ENCODE data around the gene APIP.

Gene APIP

GRCh38 chr11:34887260-34887659 lies 28.9 kb downstream of the APIP start:
- Mint-ChIP-seq H3K27ac (no peak overlapping the region), H3K27me3 (no peaks in the 10 kb centered on the region), H3K4me3 (no peak overlapping the region), H3K36me3 (peaks cover 10 to 18% of the 10 kb centered on the region in 2 donors), H3K9me3 (no peaks in the 10 kb centered on the region), H3K4me1 (no peaks in the 10 kb centered on the region)
- ATAC-seq (replicated peaks) (no peak), DNase-seq (no peak)

GRCh38 chr11:34886609-34887008 lies 29.6 kb downstream of the APIP start:
- no peaks in the 10 kb centered on the region for H3K27me3 Mint-ChIP-seq
- peaks cover 12 to 23% of the 10 kb centered on the region in 2 donors for H3K36me3 Mint-ChIP-seq
- H3K4me1 Mint-ChIP-seq, result no peaks in the 10 kb centered on the region
- DNase-seq (no peak), ATAC-seq (replicated peaks) (no peak)
- H3K4me3 Mint-ChIP-seq, result no peak overlapping the region
- H3K9me3 Mint-ChIP-seq, result no peaks in the 10 kb centered on the region
- no peak overlapping the region for H3K27ac Mint-ChIP-seq

GRCh38 chr11:34881900-34882299 lies 34.3 kb downstream of the APIP start:
- DNase-seq (no peak), ATAC-seq (replicated peaks) (no peak)
- peaks cover 13 to 23% of the 10 kb centered on the region in 2 donors for H3K36me3 Mint-ChIP-seq
- no peaks in the 10 kb centered on the region for H3K27me3 Mint-ChIP-seq
- no peak overlapping the region for H3K4me3 Mint-ChIP-seq
- H3K9me3 Mint-ChIP-seq, result no peaks in the 10 kb centered on the region
- H3K27ac Mint-ChIP-seq, result no peak overlapping the region
- no peaks in the 10 kb centered on the region for H3K4me1 Mint-ChIP-seq

GRCh38 chr11:34877375-34877975 lies 38.7 kb downstream of the APIP start:
- Mint-ChIP-seq H3K9me3 (peaks cover 0 to 3% of the 10 kb centered on the region in 2 donors), H3K4me1 (peaks cover 0 to under 1% of the 10 kb centered on the region in 2 donors), H3K27ac (no peak overlapping the region), H3K27me3 (no peaks in the 10 kb centered on the region), H3K4me3 (no peak overlapping the region), H3K36me3 (peaks cover 19 to 26% of the 10 kb centered on the region in 2 donors)
- ATAC-seq (replicated peaks), result no peak
- DNase-seq, result no peak

GRCh38 chr11:34874202-34874601 lies 42.0 kb downstream of the APIP start:
- Mint-ChIP-seq H3K9me3 (peaks cover 0 to 3% of the 10 kb centered on the region in 2 donors), H3K36me3 (peaks cover 13 to 17% of the 10 kb centered on the region in 2 donors), H3K4me1 (peaks cover 0 to 3% of the 10 kb centered on the region in 2 donors), H3K27me3 (no peaks in the 10 kb centered on the region), H3K27ac (no peak overlapping the region), H3K4me3 (no peak overlapping the region)
- no peak for ATAC-seq (replicated peaks)
- DNase-seq, result no peak

- DNase-seq, result no peak
- Mint-ChIP-seq H3K9me3 (peaks cover 0 to 3% of the 10 kb centered on the region in 2 donors), H3K4me1 (peaks cover 0 to 3% of the 10 kb centered on the region in 2 donors), H3K4me3 (no peak overlapping the region), H3K27ac (no peak overlapping the region), H3K27me3 (no peaks in the 10 kb centered on the region), H3K36me3 (peaks cover 12 to 15% of the 10 kb centered on the region in 2 donors)
- no peak for ATAC-seq (replicated peaks)
These were observed 45.5 kb downstream of the APIP start for GRCh38 chr11:34870548-34871196.

GRCh38 chr11:34869425-34869824 lies 46.8 kb downstream of the APIP start:
- Mint-ChIP-seq H3K27ac (no peak overlapping the region), H3K4me1 (peaks cover 3 to 5% of the 10 kb centered on the region in 2 donors), H3K36me3 (peaks cover 3 to 4% of the 10 kb centered on the region in 2 donors), H3K4me3 (no peak overlapping the region), H3K9me3 (no peaks in the 10 kb centered on the region), H3K27me3 (no peaks in the 10 kb centered on the region)
- ATAC-seq (replicated peaks) (no peak), DNase-seq (no peak)

- no peak for DNase-seq
These were observed 49.8 kb downstream of the APIP start for GRCh38 chr11:34866375-34866774.

GRCh38 chr11:34865261-34865660 lies 50.9 kb downstream of the APIP start:
- no peaks in the 10 kb centered on the region for H3K27me3 Mint-ChIP-seq
- no peaks in the 10 kb centered on the region for H3K36me3 Mint-ChIP-seq
- no peak overlapping the region for H3K27ac Mint-ChIP-seq
- no peak for ATAC-seq (replicated peaks)
- H3K9me3 Mint-ChIP-seq, result no peaks in the 10 kb centered on the region
- no peak overlapping the region for H3K4me3 Mint-ChIP-seq
- DNase-seq, result no peak
- H3K4me1 Mint-ChIP-seq, result peaks cover 5 to 6% of the 10 kb centered on the region in 2 donors

More at GRCh38 chr11:34866375-34866774, 49.8 kb downstream of the APIP start:
- no peak for ATAC-seq (replicated peaks)
- H3K4me1 Mint-ChIP-seq, result peaks cover 5 to 6% of the 10 kb centered on the region in 2 donors
- H3K27me3 Mint-ChIP-seq, result no peaks in the 10 kb centered on the region
- H3K9me3 Mint-ChIP-seq, result no peaks in the 10 kb centered on the region
- H3K4me3 Mint-ChIP-seq, result no peak overlapping the region
- H3K27ac Mint-ChIP-seq, result no peak overlapping the region
- no peaks in the 10 kb centered on the region for H3K36me3 Mint-ChIP-seq

- no peaks in the 10 kb centered on the region for H3K27me3 Mint-ChIP-seq
- no peaks in the 10 kb centered on the region for H3K36me3 Mint-ChIP-seq
- H3K4me1 Mint-ChIP-seq, result peaks cover 5 to 6% of the 10 kb centered on the region in 2 donors
- ATAC-seq (replicated peaks) (no peak), DNase-seq (no peak)
- H3K9me3 Mint-ChIP-seq, result no peaks in the 10 kb centered on the region
- H3K4me3 Mint-ChIP-seq, result no peak overlapping the region
- H3K27ac Mint-ChIP-seq, result no peak overlapping the region
These were observed 51.8 kb downstream of the APIP start for GRCh38 chr11:34864424-34864823.

- no peak overlapping the region for H3K27ac Mint-ChIP-seq
- DNase-seq (no peak), ATAC-seq (replicated peaks) (no peak)
- peaks cover 5 to 6% of the 10 kb centered on the region in 2 donors for H3K4me1 Mint-ChIP-seq
- H3K36me3 Mint-ChIP-seq, result no peaks in the 10 kb centered on the region
- H3K27me3 Mint-ChIP-seq, result no peaks in the 10 kb centered on the region
- H3K4me3 Mint-ChIP-seq, result no peak overlapping the region
- H3K9me3 Mint-ChIP-seq, result no peaks in the 10 kb centered on the region
These were observed 53.1 kb downstream of the APIP start for GRCh38 chr11:34863048-34863447.

- peaks cover 5 to 6% of the 10 kb centered on the region in 2 donors for H3K4me1 Mint-ChIP-seq
- no peak for ATAC-seq (replicated peaks)
- DNase-seq, result no peak
- no peak overlapping the region for H3K4me3 Mint-ChIP-seq
- H3K9me3 Mint-ChIP-seq, result no peaks in the 10 kb centered on the region
- no peak overlapping the region for H3K27ac Mint-ChIP-seq
- no peaks in the 10 kb centered on the region for H3K27me3 Mint-ChIP-seq
- no peaks in the 10 kb centered on the region for H3K36me3 Mint-ChIP-seq
These were observed 55.7 kb downstream of the APIP start for GRCh38 chr11:34860518-34860917.

GRCh38 chr11:34860034-34860433 lies 56.1 kb downstream of the APIP start:
- no peak overlapping the region for H3K27ac Mint-ChIP-seq

GRCh38 chr11:34859496-34859895 lies 56.7 kb downstream of the APIP start:
- Mint-ChIP-seq H3K4me1 (peaks cover 3 to 5% of the 10 kb centered on the region in 2 donors), H3K36me3 (no peaks in the 10 kb centered on the region), H3K4me3 (no peak overlapping the region), H3K27me3 (no peaks in the 10 kb centered on the region), H3K9me3 (no peaks in the 10 kb centered on the region), H3K27ac (no peak overlapping the region)
- no peak for DNase-seq
- no peak for ATAC-seq (replicated peaks)

More at GRCh38 chr11:34860034-34860433, 56.1 kb downstream of the APIP start:
- no peaks in the 10 kb centered on the region for H3K27me3 Mint-ChIP-seq
- no peak for ATAC-seq (replicated peaks)
- no peak for DNase-seq
- H3K36me3 Mint-ChIP-seq, result no peaks in the 10 kb centered on the region
- H3K4me3 Mint-ChIP-seq, result no peak overlapping the region
- H3K4me1 Mint-ChIP-seq, result peaks cover 5 to 6% of the 10 kb centered on the region in 2 donors
- no peaks in the 10 kb centered on the region for H3K9me3 Mint-ChIP-seq

GRCh38 chr11:34857463-34857862 lies 58.7 kb downstream of the APIP start:
- Mint-ChIP-seq H3K36me3 (no peaks in the 10 kb centered on the region), H3K9me3 (no peaks in the 10 kb centered on the region), H3K27ac (no peak overlapping the region), H3K4me1 (no peaks in the 10 kb centered on the region), H3K27me3 (no peaks in the 10 kb centered on the region), H3K4me3 (no peak overlapping the region)
- DNase-seq (no peak), ATAC-seq (replicated peaks) (no peak)
